HG03457 (cell line): ENCODE results near the gene CTXND1.
"Not testable (repeated sequence)": the region's sequence is repeated elsewhere in the genome, so short reads cannot be mapped to it uniquely, and the experiment has no call there.

ENCODE experiments used
- ATAC-seq: cut with Tn5 transposase; IDR thresholded peaks from one replicate; pipeline ENCODE4 v1.9.1; 2021; ENCODE audit warnings: moderate number of reproducible peaks; ENCODE audit not compliant: unreplicated experiment

CTXND1 gene

GRCh38 chr15:80252121-80252518 is at the start of gene CTXND1:
Gene CTXND1 (minus strand): TSS chr15:80252213. CDS start chr15:80201949, 50,264 bp downstream.
- no peak for ATAC-seq

GRCh38 chr15:80301472-80301871 is 49.5 kb upstream of the CTXND1 start:
- no peak for ATAC-seq

GRCh38 chr15:80295777-80296176 is 43.8 kb upstream of the CTXND1 start:
- not testable (repeated sequence) for ATAC-seq

- no peak for ATAC-seq
Observed at GRCh38 chr15:80292079-80292478, 40.1 kb upstream of the CTXND1 start.

GRCh38 chr15:80290891-80291290 is 38.9 kb upstream of the CTXND1 start:
- ATAC-seq: not testable (repeated sequence)

GRCh38 chr15:80289528-80290495 is 37.8 kb upstream of the CTXND1 start:
- ATAC-seq: no peak

GRCh38 chr15:80288131-80288530 is 36.1 kb upstream of the CTXND1 start:
- ATAC-seq: no peak

- no peak for ATAC-seq
Observed at GRCh38 chr15:80286055-80286454, 34.0 kb upstream of the CTXND1 start.

- ATAC-seq: no peak
Observed at GRCh38 chr15:80285379-80285778, 33.4 kb upstream of the CTXND1 start.

GRCh38 chr15:80283531-80283930 is 31.5 kb upstream of the CTXND1 start:
- no peak for ATAC-seq

- no peak for ATAC-seq
Observed at GRCh38 chr15:80277147-80277546, 25.1 kb upstream of the CTXND1 start.

- ATAC-seq: no peak
Observed at GRCh38 chr15:80275961-80276360, 23.9 kb upstream of the CTXND1 start.

- ATAC-seq: no peak
Observed at GRCh38 chr15:80274996-80275395, 23.0 kb upstream of the CTXND1 start.

- no peak for ATAC-seq
Observed at GRCh38 chr15:80274554-80274953, 22.5 kb upstream of the CTXND1 start.

- ATAC-seq: no peak
Observed at GRCh38 chr15:80272987-80273386, 21.0 kb upstream of the CTXND1 start.

GRCh38 chr15:80270472-80270871 is 18.5 kb upstream of the CTXND1 start:
- ATAC-seq: no peak

- no peak for ATAC-seq
Observed at GRCh38 chr15:80268101-80268500, 16.1 kb upstream of the CTXND1 start.

- ATAC-seq: no peak
Observed at GRCh38 chr15:80267658-80268057, 15.6 kb upstream of the CTXND1 start.

GRCh38 chr15:80266745-80267144 is 14.7 kb upstream of the CTXND1 start:
- no peak for ATAC-seq

- ATAC-seq: no peak
Observed at GRCh38 chr15:80266113-80266512, 14.1 kb upstream of the CTXND1 start.

GRCh38 chr15:80265021-80265420 is 13.0 kb upstream of the CTXND1 start:
- ATAC-seq: no peak

GRCh38 chr15:80264031-80264430 is 12.0 kb upstream of the CTXND1 start:
- no peak for ATAC-seq

- ATAC-seq: no peak
Observed at GRCh38 chr15:80260551-80260950, 8.5 kb upstream of the CTXND1 start.
